B cell (primary cell): ENCODE measurements around the gene PCDH9. TPM values are rescaled to one million over a fixed set of nuclear protein-coding genes. Genes with fewer than 3 reads are reported as not detected.

Source experiments
- ATAC-seq: fragments of 200-7000 bp; cut with Tn5 transposase; one replicate; pipeline ENCODE4 v1.10.0; 2021; ENCODE audit warnings: low read depth, mild to moderate bottlenecking, moderate number of reproducible peaks, moderate library complexity
- CTCF ChIA-PET: fragments of 350-600 bp; sonication (Branson Sonifier 250); formaldehyde crosslinking; loops from one replicate; lab custom pipeline; 2021; ENCODE audit warnings: antibody characterized with exemption, inconsistent platforms; lab: Charles Lee
- POLR2A ChIA-PET: fragments of 350-600 bp; sonication (Branson Sonifier 250); formaldehyde crosslinking; loops from one replicate; lab custom pipeline; 2021; ENCODE audit warnings: antibody characterized with exemption; lab: Charles Lee
- DNase-seq: peaks from one replicate; pipeline ENCODE4 v3.0.0; 2013
- H2AFZ ChIP-seq: 2 replicates; pipeline ENCODE4 v1.6.1; 2012; ENCODE audit warnings: mild to moderate bottlenecking, low read depth, low read length; ENCODE audit not compliant: insufficient read depth, poor library complexity, severe bottlenecking
- H3K27ac ChIP-seq, 2 donors: 1 replicate in 1 of 2; 2 replicates in 1 of 2; pipeline ENCODE4 v1.5.1; 2012 to 2013; ENCODE audit warnings: low read length in 2 of 2, mild to moderate bottlenecking in 2 of 2, moderate library complexity in 1 of 2
- H3K27me3 ChIP-seq, 4 experiments: fragments of 200-600 bp in 1 of 4; sonication (generic) in 1 of 4; replicated peaks in 1 of 4; 1 replicate in 2 of 4; 2 replicates in 2 of 4; pipeline versions ENCODE4 v1.6.1 to v1.7.0; 2013 to 2016; ENCODE audit warnings: low read length in 3 of 4, mild to moderate bottlenecking in 2 of 4, mixed read lengths in 1 of 4, moderate library complexity in 1 of 4; ENCODE audit not compliant: insufficient read depth in 4 of 4, control insufficient read depth in 3 of 4; ENCODE audit errors: control extremely low read depth in 1 of 4
- H3K36me3 ChIP-seq, 2 experiments: replicated peaks in 1 of 2; 1 replicate in 1 of 2; 2 replicates in 1 of 2; pipeline versions ENCODE4 v1.6.1 to v1.7.1; 2013; ENCODE audit warnings: low read length in 1 of 2; ENCODE audit not compliant: insufficient read depth in 2 of 2, control insufficient read depth in 1 of 2; ENCODE audit errors: control extremely low read depth in 1 of 2, extremely low read depth in 1 of 2
- H3K4me1 ChIP-seq, 2 donors: fragments of 200-600 bp in 1 of 2; sonication (generic) in 1 of 2; 1 replicate in 1 of 2; 2 replicates in 1 of 2; pipeline versions ENCODE4 v1.5.1 to v1.6.1; 2013 to 2017; ENCODE audit warnings: low read length in 2 of 2; ENCODE audit not compliant: control insufficient read depth in 2 of 2, insufficient read depth in 2 of 2
- H3K4me2 ChIP-seq: replicated peaks from 2 replicates; pipeline ENCODE3; 2012; ENCODE audit warnings: mild to moderate bottlenecking, low read depth, low read length; ENCODE audit not compliant: poor library complexity, severe bottlenecking
- H3K4me3 ChIP-seq, 5 experiments: fragments of 200-600 bp in 1 of 5; sonication (generic) in 1 of 5; 1 replicate in 3 of 5; 2 replicates in 2 of 5; pipeline versions ENCODE4 v1.5.1 to v1.7.0; 2011 to 2016; ENCODE audit warnings: low read length in 4 of 5, mild to moderate bottlenecking in 4 of 5, low read depth in 2 of 5, control low read depth in 1 of 5, moderate library complexity in 1 of 5; ENCODE audit not compliant: insufficient read depth in 1 of 5; ENCODE audit errors: control extremely low read depth in 1 of 5, extremely low read depth in 1 of 5
- H3K79me2 ChIP-seq: fragments of 200-600 bp; sonication (generic); one replicate; pipeline ENCODE4 v1.6.0; 2016; ENCODE audit warnings: low read length; ENCODE audit not compliant: control insufficient read depth, insufficient read depth
- H3K9ac ChIP-seq: fragments of 200-600 bp; sonication (generic); 2 replicates; pipeline ENCODE4 v1.6.1; 2017; ENCODE audit warnings: mild to moderate bottlenecking, low read length, moderate library complexity
- H3K9me3 ChIP-seq, 3 donors: one replicate each; pipeline versions ENCODE4 v1.6.1 to v1.7.1; 2013; ENCODE audit warnings: low read length in 2 of 3; ENCODE audit not compliant: control insufficient read depth in 2 of 3, insufficient read depth in 1 of 3; ENCODE audit errors: control extremely low read depth in 1 of 3
- H4K20me1 ChIP-seq: 2 replicates; pipeline ENCODE4 v1.6.0; 2012; ENCODE audit warnings: mild to moderate bottlenecking, low read length; ENCODE audit not compliant: insufficient read depth, control insufficient read depth, poor library complexity, severe bottlenecking
- H3K27ac Mint-ChIP-seq: one replicate; pipeline ENCODE4 v1.8.0; 2021; ENCODE audit warnings: mixed read lengths
- H3K27me3 Mint-ChIP-seq: one replicate; pipeline ENCODE4 v1.8.0; 2021; ENCODE audit warnings: mixed read lengths
- H3K4me1 Mint-ChIP-seq: one replicate; pipeline ENCODE4 v1.8.0; 2021; ENCODE audit warnings: mixed read lengths
- H3K4me3 Mint-ChIP-seq: one replicate; pipeline ENCODE4 v1.8.0; 2021; ENCODE audit warnings: mixed read lengths
- H3K9me3 Mint-ChIP-seq: one replicate; pipeline ENCODE4 v1.8.0; 2022; ENCODE audit warnings: mixed read lengths; ENCODE audit not compliant: insufficient read depth
- EZH2 ChIP-seq: IDR thresholded peaks from 2 replicates; pipeline ENCODE4 v1.6.1; 2012; ENCODE audit warnings: borderline replicate concordance, low read depth, mild to moderate bottlenecking, moderate library complexity, low read length; ENCODE audit not compliant: insufficient read depth, poor library complexity, severe bottlenecking
- WGBS: methylation state at CpG from one replicate; pipeline ENCODE4 v1.1.5; 2013; ENCODE audit warnings: missing lambda C conversion rate; ENCODE audit not compliant: insufficient coverage; 5-methylcytosine and 5-hydroxymethylcytosine counted together
- intact Hi-C: fragments of 100-400 bp; cut with micrococcal nuclease; formaldehyde crosslinking; loops from one replicate; pipeline ENCODE4 v1.10.0; 2022
- polyA plus RNA-seq: library from polyadenylated mRNA; depleted of rRNA; stranded (reverse); fragments of >200 nt; gene quantifications from 2 replicates; pipeline ENCODE4 v1.2.3, GENCODE V29; 2012
- total RNA-seq, 2 donors: library from RNA; stranded (reverse); fragments of 120-200 nt in 1 of 2; gene quantifications; 1 replicate in 1 of 2; 2 replicates in 1 of 2; pipeline versions ENCODE4 v1.2.3 to v1.2.4, GENCODE V29; 2013 to 2022
- TF ChIP-seq, protein P1 (sequence below): fragments of 200-600 bp; IDR thresholded peaks from one replicate; pipeline ENCODE4 v1.8.0; 2022; ENCODE audit warnings: antibody characterized with exemption, mild to moderate bottlenecking

The PCDH9 gene
- total and polyA plus RNA-seq, 2 donors (not counting 1 experiment from before 2014, with no cell fraction given) = 13.1 to 21.8 TPM

DNA sequence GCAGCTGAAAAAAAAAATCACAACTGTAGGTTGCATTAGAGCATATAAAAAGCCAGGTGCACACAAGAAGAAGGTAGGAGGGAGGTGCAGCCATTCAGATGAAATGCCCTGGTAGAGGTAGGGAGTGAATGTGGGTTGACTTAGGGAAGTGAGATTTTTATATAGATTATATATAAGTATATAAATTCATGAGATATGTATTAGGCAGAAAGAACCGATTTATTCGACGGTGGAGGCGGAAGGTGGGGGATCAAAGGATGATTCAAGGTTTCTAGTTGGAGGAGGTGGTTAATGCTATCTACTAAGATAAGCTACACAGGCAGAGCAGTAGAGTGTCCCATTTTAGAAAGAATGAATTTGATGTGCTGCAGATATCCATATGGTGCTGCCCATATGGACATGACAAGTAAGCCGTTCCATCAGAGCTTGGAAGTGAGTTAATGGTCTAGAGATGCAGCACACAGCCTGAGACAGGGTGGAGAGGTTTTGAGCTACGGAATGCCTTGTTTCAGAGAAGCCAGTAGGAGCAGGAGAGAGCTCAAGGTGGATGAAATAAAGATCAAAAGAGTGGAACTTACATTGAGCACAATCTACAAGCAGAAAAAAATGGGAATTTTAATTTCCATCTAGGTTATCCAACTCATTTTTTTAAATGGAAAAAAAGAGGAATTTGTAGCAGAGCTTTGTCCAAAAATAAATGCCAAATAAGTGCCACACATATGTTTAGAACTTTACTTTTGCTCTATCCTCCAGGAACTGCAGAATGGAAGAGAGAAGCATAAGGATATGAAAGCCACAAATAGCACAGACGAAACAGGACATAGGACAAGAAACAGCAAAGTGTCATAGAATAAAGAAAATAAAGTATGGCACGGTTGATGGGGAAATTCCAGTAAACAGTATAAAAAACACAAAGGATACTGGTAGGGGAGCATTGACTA, 177.3 kb downstream of the PCDH9 start:
- Histone ChIP-seq H3K36me3 (no peaks in the 10 kb centered on the region), H2AFZ (no peak overlapping the region), H3K4me3 (no peak overlapping the region), H4K20me1 (no peaks in the 10 kb centered on the region), H3K9ac (no peak overlapping the region), H3K79me2 (no peaks in the 10 kb centered on the region), H3K27ac (no peak overlapping the region), H3K27me3 (no peaks in the 10 kb centered on the region), H3K4me1 (peaks cover 12 to 13% of the 10 kb centered on the region in 2 donors), H3K4me2 (no peak overlapping the region), H3K9me3 (no peaks in the 10 kb centered on the region)
- H3K4me3 Mint-ChIP-seq = no peak overlapping the region
- peaks cover 15% of the 10 kb centered on the region for H3K4me1 Mint-ChIP-seq
- CTCF ChIA-PET = no interaction called here
- H3K27ac Mint-ChIP-seq = no peak overlapping the region
- no peak for TF ChIP-seq EZH2
- TF ChIP-seq, protein P1, sequence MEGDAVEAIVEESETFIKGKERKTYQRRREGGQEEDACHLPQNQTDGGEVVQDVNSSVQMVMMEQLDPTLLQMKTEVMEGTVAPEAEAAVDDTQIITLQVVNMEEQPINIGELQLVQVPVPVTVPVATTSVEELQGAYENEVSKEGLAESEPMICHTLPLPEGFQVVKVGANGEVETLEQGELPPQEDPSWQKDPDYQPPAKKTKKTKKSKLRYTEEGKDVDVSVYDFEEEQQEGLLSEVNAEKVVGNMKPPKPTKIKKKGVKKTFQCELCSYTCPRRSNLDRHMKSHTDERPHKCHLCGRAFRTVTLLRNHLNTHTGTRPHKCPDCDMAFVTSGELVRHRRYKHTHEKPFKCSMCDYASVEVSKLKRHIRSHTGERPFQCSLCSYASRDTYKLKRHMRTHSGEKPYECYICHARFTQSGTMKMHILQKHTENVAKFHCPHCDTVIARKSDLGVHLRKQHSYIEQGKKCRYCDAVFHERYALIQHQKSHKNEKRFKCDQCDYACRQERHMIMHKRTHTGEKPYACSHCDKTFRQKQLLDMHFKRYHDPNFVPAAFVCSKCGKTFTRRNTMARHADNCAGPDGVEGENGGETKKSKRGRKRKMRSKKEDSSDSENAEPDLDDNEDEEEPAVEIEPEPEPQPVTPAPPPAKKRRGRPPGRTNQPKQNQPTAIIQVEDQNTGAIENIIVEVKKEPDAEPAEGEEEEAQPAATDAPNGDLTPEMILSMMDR = no peak
- DNase-seq = no peak
- POLR2A ChIA-PET = no interaction called here
- WGBS = 60% methylated on average over 1 of the region's 8 CpGs
- intact Hi-C loops = no loop called here
- no peak for ATAC-seq
- no peaks in the 10 kb centered on the region for H3K9me3 Mint-ChIP-seq
- no peaks in the 10 kb centered on the region for H3K27me3 Mint-ChIP-seq

- no peaks in the 10 kb centered on the region for H3K79me2 ChIP-seq
- no peak overlapping the region for H3K27ac ChIP-seq
- no peak overlapping the region for H3K4me3 Mint-ChIP-seq
- H4K20me1 ChIP-seq = no peaks in the 10 kb centered on the region
- TF ChIP-seq, protein P1 = no peak
- no peak for TF ChIP-seq EZH2
- ATAC-seq (no peak), DNase-seq (no peak)
- no CpG with 5 or more reads among the region's 1 CpG for WGBS
- H3K4me3 ChIP-seq = no peak overlapping the region
- no peaks in the 10 kb centered on the region for H3K9me3 ChIP-seq
- peaks cover 15% of the 10 kb centered on the region for H3K4me1 Mint-ChIP-seq
- ChIA-PET CTCF (no interaction called here), POLR2A (no interaction called here)
- H3K27ac Mint-ChIP-seq = no peak overlapping the region
- no peak overlapping the region for H3K4me2 ChIP-seq
- no peak overlapping the region for H2AFZ ChIP-seq
- no peaks in the 10 kb centered on the region for H3K27me3 ChIP-seq
- no peaks in the 10 kb centered on the region for H3K36me3 ChIP-seq
- no peaks in the 10 kb centered on the region for H3K27me3 Mint-ChIP-seq
- peaks cover 13 to 15% of the 10 kb centered on the region in 2 donors for H3K4me1 ChIP-seq
- intact Hi-C loops = no loop called here
- H3K9ac ChIP-seq = no peak overlapping the region
- no peaks in the 10 kb centered on the region for H3K9me3 Mint-ChIP-seq
Observed at GRCh38 chr13:67049744-67050143, 180.4 kb downstream of the PCDH9 start.
